HG03196 (cell line): Measurements from ENCODE around the gene ZNHIT1.

Source experiments
- ATAC-seq: cut with Tn5 transposase; IDR thresholded peaks from one replicate; pipeline ENCODE4 v1.9.1; 2021; ENCODE audit not compliant: unreplicated experiment

The ZNHIT1 gene

DNA sequence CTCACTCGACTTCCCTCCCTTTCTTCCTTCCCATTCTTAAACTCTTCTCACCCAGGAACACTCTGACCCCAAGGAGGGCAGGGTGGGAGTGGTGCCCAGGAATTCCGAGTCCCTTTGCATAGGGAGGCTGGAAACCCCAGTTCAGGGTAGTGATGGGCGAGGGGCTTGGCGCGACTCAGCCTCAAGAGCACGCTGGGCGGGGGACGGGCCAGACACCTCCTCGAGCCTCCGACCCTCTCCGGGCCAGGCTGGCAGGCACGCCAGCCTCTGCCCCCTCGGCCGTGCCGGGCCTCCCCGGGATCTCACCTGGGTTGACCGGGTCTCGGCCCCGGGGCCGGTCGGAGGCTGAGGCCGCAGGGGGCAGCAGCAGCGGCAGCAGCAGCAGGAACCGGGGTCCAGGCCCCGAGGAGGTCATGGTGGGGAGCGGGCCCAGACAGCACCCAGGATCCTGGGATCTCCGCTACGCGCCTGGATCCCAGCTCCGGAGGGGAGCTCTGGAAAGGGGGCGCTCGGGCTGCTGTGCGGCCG, 1.0 kb upstream of the ZNHIT1 start:
- ATAC-seq, result peak; percentile 15

DNA sequence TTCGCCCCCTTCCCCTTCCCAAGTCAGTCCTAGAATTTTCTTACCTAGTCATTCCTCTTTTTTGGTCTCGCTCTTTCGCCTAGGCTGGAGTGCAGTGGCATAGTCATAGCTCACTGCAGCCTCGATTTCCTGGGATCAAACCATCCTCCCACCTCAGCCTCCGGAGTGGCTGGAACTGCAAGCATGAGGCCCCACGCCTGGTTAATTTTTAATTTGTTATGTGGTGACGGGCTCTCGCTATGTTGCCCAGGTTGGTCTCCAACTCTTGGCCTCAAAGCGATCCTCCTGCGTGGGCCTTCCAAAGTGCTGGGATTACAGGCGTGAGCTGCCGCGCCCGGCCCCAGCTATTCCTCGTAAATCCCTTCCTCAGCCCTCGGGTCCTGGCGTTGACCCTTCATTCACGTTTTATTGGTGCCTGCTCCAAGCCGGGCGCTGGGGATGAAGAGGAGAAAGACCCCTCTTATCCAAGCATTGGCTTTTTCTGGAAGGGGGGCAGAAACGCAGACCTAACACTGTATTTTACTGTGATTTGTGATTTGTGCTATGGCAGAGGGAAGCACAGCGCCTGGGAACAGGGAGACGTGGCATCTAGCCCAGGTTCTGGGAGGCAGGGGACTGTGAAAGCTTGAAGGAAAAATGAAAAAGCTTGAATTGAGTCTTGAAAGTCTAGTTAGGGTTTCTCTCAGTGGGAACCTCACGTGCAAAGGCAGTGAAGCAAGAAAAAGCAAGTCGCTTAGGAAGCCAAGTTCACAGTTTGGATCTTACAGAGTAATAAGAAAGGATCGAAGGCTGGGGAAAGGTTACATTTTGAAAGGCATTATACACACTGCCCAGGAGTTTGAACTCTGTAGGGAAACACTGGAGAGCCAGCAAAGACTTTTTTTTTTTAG, 516 bp downstream of the ZNHIT1 start:
- ATAC-seq, result no peak

DNA sequence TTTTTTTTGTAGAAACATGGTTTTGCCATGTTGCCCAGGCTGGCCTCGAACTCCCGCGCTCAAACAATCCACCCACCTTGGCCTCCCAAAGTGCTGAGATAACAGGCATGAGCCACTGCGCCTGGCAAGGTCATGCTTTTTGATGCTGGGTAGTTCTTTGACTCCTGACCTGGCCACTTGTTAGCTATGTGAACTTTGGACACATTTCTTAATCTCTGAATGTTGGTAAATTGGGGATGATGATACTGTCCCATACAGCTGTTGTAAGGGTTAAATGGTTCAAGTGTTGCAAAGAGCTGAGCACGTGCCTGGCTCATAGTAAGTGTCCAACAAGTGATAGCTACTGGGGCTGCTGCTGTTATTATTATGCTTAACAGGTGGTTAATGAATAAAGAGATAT, 2.3 kb downstream of the ZNHIT1 start:
- ATAC-seq, result no peak

DNA sequence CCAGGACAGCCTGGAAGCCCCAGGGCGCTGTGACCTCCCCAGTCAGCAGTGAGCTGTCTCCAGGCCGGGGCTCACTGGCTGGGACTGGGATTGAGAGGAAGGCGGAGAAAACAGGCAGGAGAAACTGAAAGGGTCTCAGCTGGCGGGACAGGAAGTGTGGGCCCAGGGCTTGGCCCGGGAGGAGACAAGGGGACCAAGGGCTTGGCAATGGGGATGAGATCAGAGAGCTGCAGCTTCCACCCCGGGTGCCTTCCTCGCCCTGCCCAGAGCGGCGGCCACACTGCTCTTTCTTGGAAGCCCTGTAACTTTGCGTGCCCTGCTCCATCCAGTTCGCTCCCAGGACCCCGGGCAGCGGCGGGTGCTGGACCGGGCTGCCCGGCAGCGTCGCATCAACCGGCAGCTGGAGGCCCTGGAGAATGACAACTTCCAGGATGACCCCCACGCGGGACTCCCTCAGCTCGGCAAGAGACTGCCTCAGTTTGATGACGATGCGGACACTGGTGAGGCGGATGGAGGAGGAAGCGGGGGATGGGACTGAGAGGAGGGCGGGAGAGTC, 4.4 kb downstream of the ZNHIT1 start:
- ATAC-seq, result no peak

DNA sequence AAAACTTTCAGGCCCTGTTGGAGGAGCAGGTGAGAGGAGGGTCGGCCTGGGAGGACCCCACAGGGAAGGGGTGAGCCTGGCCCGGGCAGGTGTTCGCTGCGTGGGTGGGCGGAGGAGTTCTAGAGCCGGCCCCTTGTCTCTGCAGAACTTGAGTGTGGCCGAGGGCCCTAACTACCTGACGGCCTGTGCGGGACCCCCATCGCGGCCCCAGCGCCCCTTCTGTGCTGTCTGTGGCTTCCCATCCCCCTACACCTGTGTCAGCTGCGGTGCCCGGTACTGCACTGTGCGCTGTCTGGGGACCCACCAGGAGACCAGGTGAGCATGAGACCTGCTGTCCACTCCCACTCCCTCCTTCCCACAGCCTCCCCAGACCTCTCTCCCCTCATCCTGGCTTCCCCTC, 5.6 kb downstream of the ZNHIT1 start:
- no peak for ATAC-seq

DNA sequence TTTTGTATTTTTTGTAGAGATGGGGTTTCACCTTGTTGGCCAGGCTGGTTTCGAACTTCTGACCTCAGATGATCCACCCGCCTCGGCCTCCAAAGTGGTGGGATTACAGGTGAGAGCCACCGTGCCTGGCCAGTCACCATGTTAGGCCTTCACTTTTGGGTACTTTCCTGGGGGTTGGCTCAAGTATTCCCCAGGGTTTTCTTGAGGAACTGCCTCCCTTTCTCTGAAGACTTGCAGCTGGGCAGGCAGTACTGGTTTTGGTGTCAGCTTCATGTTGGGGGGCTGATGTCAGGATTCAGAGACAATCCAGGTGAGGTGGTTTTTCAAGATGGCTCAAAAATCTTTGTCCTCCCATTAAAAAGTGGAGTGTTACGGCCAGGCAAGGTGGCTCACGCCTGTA, 7.7 kb downstream of the ZNHIT1 start:
- no peak for ATAC-seq

DNA sequence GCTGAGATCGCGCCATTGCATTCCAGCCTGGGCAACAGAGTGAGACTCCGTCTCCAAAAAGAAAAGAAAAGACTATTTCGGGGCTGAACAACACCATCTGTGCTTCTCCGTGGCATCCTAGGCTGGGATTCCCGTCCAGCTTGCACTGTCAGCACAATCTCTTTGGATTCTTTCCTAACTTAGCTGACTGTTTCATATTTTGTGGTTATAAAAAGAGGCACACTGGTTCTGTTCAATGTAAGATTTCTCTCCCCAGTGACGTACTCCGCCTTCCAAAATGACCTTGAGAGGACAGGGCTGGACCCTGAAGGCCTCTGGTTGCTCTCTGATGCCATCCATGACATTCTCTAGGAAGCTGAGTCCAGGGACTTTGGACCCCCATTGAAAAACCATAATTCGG, 8.8 kb downstream of the ZNHIT1 start:
- ATAC-seq, result no peak

DNA sequence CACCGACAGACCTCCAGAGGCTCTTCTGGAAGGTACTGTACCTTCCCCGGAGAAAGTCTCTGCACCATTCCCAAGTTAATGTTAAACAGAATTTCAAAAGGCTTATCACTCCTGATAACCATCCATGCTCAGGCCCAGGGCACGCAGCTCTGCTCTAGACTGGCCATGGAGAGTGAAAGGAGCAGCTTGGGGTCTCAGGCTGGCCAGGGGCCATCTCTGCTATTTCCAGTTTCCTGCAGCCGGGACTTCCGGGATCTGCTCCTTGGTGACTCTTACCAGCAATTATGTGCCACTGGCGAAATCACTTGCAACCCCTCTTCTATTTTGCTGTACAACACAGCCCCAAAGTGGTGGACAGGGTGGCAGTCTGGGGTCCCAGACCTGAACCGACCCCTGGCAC, 13.7 kb downstream of the ZNHIT1 start:
- ATAC-seq, result no peak

DNA sequence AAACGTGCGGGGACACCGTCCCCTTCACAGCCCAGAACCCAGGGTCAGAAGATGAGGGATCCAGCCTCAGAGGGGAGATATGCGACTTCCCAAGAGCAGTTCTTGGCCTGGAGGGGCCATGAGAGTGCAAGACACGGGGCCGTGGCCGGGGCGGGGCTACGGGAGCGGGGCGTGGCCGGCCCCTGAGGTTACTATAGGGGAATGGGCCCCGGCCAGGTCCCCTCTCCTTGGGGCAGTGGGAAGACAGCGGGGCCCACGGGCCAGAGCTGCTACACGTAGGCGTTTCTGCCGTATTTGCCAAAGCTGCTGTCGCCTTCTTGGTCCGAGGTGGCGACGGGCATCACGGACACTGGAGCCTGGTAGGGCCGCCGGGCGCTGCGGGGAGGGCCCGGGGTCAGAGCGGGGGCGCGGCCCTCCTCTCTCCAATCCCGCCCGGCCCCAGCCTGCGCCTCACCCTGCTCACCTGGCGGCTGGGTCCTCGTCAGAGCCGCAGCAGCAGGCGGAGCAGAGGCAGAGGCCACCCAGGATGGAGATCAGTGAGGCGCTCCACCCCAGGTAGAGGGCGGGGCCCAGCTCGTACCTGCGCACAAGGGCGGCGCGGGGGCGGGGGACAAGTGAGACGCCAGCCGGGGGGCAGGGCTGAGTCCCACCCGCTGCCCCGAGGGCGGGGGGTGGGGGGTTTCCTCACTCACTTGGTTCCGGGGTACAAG, 14.3 kb downstream of the ZNHIT1 start:
- no peak for ATAC-seq

DNA sequence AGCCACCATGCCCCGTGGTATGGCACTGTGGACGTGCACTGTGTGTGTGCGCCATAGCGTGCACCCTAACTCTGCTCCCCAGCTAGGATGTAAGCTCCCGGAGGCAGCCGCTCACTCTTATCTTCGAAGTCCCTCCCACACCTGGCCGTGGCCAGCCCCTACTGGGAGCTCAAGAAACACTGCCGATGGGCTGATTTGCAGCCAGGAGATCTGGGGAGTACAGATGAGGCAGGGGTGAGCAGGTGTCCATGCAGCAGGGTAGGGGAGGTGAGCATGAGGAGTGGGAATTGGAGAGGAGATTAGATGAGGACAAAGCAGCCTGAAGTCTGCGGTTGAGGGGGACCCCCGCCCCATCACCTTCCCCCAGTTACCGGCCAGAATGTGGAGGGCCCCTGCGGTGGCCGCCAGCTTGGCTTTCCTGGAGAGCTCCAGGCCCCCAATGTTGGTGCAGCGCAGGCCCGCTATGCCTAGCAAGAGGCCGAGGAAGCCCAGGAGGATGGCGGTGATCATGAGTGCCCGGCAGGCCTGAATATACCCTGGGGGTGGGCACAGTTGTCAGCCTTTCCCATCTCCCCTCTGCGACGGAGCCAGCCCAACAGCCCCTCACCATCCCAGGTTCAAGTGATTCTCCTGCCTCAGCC, 16.1 kb downstream of the ZNHIT1 start:
- ATAC-seq, result no peak

DNA sequence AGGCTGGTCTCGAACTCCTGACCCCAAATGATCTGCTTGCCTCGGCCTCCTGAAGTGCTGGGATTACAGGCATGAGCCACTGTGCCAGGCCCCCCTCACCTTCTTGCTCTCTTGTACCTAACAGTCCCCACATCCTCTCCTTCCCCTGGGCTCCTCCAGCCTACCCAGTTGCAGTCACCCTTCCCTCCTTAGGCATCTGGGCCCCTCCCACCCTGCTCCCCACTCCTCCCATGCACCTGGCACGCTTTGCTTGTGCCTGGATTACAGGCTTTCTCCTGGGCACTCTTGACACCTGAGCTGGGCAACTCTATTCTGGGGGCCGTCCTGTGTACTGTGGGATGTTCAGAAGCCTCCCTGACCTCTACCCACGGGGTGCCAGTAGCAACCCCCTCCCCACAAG, 16.7 kb downstream of the ZNHIT1 start:
- no peak for ATAC-seq

DNA sequence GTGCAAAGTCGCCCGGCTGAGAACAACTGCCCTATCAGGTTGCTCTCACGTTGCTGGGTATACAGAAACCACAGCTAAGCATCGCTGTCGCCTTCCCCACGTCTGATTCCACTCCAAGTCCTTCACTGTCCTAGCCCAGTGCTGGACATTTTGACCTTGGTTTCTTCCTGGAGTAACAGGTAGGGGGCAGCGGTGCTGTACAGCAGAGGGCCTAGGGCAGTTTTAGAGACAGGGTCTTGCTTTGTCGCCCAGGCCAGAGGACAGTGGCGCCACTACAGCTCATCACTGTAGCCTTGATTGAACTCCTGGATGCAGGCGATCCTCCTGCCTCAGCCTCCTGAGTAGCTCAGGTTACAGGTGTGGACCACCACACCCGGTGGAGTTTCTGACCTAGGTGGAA, 17.1 kb downstream of the ZNHIT1 start:
- no peak for ATAC-seq

DNA sequence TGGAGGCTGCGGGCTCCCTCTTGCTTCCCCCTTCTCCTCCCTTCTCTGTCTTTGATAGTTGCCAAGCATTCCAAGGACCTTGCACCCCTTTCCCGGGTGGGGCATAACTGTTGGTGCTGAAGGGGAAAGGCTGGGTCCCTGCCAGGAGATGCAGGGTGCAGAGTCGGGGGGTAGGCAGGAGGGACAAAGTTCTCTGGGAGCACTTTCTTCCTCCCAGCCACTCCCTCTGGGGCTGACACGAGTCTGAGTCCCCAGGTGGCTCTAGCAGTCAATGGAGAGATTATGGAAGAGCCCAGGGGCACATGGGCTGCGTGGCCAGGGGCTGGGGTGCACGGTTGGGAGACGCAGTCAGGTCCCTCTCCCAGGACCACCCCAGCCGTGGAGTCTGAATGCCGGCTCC, 17.6 kb downstream of the ZNHIT1 start:
- no peak for ATAC-seq

DNA sequence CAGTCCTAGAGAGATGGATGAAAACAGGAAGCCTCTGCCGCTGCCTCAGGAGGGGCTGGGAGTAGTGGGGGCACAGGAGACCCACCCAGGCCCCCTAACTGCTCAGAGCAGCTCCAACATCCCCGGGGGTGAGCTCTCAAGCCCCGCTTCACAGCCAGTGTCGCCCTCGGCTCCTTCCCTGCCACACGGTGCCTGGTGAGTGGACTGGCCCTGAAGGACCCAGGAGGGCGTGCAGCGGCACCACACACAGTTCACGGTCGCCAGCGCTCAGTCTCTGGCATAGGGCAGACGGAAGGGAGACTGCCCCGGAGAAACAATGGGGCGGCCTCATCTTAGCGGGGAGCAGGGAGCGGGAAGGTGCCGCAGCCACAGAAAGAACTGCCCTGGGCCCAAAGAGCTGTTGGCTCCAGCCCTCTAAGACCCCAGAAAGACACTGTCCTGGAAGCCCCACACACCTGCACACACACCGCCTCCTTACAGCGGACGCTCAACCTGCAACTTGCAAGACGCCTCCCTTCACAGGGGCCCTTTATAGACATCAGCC, 18.4 kb downstream of the ZNHIT1 start:
- ATAC-seq, result no peak

DNA sequence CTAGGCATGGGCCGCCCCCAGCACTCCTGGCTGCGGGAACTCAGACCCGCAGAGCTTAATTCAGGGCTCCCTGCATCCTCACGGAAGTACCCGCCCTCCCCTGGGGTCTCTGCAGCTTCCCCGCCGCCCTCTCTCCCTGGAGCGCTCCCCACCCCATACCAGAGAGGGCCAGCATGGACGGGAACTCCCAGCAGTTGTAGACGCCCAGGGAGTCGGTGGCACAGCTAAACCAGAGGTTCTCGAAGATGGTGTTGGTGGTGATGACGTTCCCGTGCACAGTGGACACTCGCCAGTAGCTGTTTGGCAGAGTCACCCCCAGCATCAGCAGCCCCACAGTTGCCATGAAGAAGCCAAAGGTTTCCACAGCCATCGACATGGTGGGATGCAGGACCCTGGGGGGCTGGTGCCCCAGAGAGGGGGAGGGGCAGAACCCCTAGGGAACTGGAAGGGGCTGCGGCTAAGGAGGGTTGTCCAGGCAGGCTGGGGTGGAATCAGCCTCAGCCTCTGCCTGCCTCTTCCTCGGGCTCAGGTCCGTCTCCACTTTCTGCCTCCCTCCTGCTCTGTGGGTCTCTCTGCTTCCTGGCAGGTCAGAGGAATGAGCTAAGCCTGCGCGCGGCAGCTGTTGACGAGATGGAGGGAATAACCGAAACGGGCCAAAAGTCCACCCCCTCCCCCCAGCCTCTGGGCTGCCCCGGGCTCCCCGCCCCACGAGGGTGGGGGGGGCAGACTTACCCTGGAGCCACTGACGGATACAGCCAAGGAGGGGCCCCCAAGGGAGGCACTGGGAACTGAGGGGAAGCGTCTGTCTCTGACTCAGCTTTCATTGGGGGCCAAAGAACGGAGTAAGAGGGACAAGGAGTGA, 19.5 kb downstream of the ZNHIT1 start, which contains the start of gene CLDN15:
TSS of gene CLDN15 (minus strand) at position 597 of the 862 bp plus-strand sequence. CDS start at position 376, 221 bp downstream.
- ATAC-seq, result no peak

DNA sequence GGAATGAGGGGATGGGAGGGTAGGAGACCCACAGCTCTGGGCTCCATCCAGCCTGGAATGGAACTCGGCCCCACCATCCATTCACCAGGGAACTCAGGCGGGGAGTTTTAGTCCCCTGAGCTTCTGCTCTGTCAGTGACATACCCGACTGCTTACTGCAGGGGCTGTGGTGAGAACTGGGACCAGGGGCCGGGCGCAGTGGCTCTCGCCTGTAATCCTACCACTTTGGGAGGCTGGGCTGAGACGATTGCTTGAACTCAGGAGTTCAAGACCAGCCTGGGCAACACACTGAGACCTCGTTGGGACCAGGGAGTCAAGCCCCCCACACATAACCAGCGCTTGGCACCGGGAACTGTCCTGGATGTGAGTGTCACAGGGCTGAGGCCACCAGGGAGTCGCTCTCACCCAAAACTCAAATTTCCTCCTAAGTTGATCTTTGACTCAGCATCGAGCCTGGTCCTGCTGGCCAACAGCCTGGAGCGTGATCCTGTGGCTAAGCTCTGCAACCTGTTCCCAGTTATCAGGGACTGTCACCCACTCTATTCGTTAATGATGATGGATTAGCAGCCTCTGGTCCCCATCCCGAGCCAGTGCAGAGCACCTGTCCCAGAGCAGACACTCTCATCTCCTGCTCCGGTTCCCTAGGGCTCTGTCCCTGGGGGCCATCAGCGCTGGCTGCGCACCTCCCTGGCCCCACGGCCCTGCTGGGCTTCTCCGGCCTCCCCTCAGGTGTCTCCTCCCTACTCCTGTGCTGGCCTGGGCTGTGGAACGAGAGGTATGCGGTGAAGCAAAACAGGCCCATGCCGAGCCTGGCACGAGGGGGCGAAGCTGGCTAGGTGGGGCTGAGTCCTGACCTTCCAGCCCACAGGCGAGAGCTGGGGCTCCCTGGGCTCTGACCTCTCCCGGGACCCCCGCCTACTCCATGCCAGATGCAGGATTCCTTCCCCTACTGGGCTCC, 20.5 kb downstream of the ZNHIT1 start:
- no peak for ATAC-seq

DNA sequence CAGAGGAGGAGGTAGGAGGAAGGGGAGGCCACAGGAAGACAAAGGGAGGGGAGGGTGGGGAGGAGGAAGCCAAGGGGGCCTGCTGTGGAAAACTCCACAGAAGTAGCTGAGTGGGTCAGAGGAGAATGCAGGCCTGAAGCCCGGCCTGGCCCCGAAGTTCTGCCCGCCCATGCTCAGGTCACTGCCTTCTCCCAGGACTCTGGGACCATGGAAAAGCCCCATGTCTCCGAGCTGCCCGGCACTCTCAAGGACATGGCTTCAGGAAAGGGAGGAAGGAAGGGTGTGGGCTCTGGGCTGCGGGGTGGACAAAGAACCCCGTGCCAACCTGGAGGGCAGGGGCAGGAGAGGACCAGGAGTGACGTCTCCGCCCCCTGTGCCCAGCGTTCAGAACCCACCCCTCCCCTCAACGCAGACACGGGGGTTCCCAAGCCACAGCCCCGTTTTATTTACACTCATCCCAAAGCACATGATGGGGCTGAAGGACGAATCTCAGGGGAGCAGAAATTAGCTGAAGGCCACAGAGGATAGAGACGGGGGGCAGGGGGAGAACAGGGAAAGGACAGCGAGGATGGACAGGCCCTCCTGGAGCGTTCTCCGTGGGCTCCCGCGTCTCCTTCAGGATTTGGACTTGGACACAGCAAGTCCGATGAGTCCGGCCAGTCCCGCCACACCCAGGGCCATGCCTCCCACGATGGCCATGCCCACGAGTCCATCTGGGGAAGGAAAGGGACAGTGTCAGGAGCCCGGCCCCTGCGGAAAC, 21.4 kb downstream of the ZNHIT1 start:
- ATAC-seq, result no peak

DNA sequence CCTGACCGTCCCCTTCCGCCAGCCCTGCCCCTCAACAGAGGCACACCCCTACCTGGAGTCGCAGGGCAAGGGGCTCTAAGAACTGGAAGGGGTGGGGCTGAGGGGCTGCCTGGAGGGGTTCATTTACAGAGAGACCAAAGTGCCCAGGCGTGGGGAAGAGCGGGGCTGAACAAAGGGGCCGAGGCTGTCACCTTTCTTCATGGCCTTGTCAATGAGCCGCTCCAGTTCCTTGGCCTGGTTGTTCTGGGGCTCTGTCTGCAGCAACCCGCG, 21.9 kb downstream of the ZNHIT1 start:
- no peak for ATAC-seq
